Measurements from ENCODE around the gene FAM163B.
"Not testable (repeated sequence)": the region's sequence is repeated elsewhere in the genome, so short reads cannot be mapped to it uniquely, and the experiment has no call there.

FAM163B gene

DNA sequence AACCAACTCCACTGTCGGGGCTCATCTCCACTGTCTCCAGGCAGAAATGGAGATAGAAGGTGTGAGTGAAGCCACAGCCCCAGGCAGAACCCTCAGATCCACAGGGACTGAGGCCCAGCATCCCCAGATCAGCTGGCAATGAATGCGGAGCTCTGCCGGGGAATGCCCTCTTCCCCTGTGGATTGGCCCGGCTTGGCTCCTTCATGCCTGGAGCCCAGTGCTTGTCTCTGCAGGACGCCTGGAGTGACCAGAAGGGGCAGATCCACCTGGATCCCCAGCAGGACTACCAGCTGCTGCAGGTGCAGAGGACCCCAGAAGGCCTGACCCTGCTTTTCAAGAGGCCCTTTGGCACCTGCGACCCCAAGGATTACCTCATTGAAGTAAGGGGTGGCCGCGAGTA lies 30.4 kb upstream of the FAM163B start:
- DNase-seq (ENCODE audit: low read depth in 2 of 2), result no peak

DNA sequence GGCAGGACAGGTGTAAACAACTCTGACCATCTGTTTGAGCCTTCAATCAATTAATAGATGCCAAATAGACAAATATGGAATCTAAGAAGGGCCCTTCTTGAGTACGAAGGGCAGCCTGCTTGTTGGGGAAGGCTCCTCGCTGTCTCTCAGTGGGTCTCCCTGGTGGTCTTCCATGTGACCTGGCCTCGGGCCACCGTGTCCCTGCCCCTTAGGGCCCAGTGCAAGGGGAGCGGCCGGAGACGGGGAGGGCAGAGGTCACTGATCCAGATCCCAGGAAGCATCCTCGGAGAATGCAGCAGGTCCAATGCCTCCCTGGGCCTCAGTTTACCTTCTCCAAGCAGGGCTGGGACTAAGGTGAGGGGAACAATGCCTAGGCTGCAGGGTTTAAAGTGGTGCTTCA lies 29.5 kb upstream of the FAM163B start:
- no peak for DNase-seq (ENCODE audit: low read depth in 2 of 2)

DNA sequence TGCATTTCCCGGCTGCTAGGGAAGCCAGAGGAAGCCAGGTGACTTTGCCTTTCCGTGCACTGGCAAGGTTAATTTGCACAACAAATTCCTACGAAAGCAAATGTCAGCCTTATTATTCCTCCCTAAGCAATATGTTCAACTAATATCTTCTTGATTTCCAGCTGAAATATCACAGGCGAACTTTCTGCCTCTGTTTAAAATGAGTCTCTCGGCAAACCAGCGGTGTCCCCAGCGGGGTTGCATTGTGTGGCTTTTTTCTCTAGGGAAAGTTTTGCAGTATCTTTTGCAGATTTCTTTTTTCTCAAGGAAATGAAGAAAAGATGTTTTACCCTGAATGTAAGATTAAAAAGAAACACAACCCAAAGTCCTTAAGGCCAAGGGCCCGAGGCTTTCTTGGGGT lies 28.9 kb upstream of the FAM163B start:
- no peak for DNase-seq (ENCODE audit: low read depth in 2 of 2)

DNA sequence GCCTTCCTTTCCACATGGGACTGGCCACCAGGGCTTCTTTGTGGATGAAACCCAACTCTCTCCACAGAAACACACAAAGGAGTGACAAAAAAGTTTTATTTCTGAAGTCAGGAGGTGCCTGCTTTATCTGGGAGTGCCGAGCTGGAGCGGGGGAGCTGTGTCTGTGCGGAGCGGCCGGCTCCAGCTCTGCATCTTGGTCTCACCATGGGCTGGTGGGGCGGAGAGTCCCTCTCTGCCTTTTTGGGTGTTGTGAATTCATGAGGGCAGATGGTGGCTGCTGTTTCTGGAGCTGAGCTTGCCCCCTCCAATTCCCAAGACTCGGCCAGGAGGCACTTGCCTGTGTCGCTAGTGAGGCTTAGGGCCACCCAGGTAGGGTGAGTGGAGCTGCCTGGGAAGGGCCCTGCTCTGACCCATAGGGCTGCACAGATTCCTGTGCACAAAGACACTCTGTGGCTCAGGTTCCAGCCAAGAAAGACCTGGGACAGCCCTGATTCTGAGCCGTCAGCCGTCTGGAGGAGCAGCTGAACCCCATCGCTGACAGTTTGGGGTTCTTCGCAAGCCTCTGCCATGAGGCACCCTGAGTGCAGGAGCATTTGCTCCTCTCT lies 28.4 kb upstream of the FAM163B start:
- no peak for DNase-seq (ENCODE audit: low read depth in 2 of 2)

DNA sequence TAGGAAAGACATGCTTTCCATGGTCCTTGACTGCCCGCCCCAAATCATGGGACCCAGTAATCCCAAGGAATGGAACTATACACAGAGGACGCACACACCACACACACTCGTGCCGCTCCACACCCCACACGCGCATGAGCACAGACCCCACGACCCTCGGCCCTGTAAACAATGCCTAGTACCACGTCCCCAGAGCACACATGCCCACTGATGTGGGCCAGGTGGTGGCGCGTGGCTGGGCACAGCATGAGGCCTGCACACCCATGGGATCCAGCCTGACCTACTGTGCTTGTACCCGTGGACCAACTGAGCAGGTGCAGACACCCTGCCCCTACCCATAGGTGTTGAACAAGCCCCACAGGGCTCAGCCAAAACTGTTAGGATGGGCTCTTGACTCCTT lies 27.7 kb upstream of the FAM163B start:
- DNase-seq (ENCODE audit: low read depth in 2 of 2), result no peak

DNA sequence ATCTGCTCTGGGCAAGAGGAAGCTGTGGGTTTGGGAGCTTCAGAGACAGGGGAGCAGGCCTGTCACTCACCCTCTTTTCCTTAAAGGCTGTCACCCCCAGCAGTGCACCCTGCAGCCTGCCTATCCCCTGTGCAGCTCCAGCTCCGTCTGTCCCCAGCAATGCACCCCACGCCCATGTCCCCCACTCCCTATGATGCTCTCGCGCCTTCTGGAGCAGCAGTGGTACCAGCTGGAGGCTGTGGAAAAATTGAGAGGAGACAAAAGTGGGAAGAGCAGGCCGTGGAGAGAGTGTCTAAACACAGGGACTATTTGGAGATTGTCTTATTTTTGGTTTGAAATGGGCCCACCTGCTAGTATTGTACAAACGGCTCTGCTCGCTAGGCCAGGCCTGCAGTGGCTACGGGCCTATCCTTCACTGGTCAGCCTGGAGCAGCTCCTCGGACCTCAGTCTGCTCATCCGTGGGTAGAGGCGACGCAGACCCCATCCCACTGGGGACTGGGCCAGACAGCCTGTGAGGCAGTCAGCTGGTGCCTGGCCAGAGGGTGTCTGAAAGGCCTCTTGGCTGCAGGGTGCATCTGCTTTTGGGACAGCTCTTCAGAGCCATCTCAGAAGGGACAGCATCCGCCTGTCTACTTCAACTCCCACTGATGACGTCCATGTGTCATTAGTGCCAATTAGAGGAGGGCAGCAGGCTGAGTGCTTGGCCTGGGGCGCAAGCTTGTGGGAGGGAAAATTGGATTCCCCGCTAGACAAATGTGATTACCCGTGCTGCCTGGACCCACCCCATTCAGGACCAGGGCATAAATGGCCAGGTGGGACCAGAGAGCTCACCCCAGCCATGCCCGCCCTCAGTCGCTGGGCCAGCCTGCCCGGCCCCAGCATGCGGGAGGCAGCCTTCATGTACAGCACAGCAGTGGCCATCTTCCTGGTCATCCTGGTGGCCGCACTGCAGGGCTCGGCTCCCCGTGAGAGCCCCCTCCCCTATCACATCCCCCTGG lies 26.6 kb upstream of the FAM163B start, which contains the start of gene DBH:
Gene DBH (plus strand): TSS at position 831 of the 999 bp plus-strand sequence. CDS start 9 bp downstream, at position 840.
- DNase-seq (ENCODE audit: low read depth in 2 of 2), result no peak

DNA sequence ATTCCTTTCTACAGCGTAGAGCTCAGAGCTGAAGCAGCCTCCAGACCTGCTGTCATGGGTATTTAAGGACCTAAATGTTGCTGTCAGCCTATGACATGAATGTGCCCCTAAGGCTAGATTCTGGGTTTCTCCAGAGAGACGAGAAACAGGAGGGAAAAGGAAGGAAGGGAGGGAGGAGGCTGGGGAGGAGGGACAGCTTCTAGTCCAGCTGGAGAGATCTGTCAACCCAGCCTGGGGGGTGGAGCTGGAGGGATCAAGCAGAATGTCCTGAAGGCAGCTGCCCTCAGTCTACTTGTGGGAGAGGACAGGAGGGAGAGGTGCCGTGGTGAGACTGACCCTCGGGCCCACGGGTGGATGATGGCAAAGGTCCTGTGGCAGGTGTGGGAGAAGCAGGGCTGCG lies 25.9 kb upstream of the FAM163B start:
- DNase-seq (ENCODE audit: low read depth in 2 of 2), result no peak

DNA sequence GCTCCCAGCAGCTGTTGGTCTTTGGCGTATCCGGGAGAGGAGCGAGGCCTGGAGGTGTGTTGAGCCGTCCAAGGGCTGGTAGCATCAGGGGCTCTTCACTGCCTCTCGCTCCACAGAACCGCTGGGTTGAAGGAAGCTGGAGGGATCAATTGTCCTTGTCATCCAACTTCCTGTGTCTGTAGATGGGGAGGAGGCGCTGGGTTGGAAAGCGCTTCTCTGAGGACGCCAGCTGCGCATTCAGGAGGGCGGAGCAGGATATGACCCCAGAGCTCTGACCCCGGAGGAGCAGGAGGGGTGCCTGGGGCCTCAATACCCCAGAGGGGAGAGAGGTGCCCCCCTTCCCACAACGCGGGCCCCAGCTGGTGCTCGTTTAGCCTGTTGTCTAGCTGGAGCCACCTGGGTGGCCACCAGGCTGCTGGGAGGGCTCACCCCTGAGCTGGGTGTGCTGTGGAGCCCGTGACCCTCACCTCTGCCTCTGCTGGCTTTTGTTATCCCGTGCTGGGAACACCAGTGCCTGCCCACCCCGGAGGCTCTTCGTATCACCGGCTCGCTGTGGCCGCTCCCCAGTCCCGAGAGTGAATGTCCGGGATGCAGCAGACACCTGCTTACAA lies 25.0 kb upstream of the FAM163B start:
- no peak for DNase-seq (ENCODE audit: low read depth in 2 of 2)

DNA sequence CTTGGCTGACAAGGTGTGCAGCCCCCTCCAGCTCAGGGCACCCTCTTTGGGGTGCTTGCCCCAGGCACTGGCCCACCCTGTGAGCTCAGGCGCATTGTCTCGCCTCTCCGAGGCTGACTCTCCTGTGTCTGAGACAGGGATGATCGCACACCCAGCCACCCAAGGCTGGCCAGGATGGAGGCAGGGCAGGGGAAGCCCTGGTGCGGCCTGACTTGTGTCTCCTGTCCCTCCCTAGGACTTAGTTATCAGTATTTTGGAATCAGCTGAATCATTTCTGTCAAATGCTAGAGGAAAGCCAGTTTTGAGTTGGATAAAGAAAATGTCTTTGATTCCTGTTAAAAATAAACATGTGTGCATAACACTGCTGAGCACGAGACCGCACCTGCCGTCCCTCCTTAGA lies 24.5 kb upstream of the FAM163B start:
- no peak for DNase-seq (ENCODE audit: low read depth in 2 of 2)

DNA sequence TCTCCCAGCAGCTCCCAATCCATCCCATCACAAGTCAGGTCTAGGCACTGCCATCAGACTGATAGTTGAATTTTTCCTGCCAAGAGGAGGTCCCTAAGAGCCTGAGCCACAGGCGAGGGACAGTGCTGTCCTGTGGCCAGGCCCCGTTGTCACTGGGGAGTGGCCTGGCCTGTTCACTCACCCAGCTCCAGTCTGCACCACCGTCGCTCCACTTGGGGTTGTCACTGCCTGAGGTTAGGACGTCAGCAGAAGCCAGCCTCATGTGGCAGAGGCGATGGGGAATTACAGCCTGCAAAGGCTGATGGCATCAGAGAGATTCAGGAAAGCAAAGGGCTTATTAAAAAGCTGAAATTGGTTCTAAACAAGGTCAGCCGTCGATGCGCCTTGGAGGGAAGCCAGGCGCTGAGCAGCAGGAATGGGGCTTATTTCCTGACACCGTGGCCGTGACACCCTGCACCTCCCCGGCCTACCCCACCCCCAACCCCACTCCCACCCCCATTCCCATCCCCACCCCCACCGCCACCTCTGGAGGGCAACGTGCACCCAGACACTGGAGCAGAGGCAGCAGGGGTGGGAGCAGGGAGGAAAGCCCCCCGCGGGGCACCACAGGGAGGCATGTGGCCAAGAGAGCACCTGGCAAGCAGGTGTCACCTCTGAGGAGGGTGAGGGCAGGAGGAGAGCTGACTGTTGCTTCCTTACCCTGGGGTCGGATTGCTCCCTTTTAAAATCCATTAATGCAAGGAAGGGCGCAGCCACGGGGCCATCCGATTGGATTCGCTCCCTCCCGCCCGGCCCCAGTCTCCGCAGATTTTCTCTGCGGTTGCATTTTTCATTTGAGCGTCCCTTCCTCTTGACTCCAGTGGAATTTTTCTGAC lies 23.9 kb upstream of the FAM163B start:
- DNase-seq (ENCODE audit: low read depth in 2 of 2), result no peak

DNA sequence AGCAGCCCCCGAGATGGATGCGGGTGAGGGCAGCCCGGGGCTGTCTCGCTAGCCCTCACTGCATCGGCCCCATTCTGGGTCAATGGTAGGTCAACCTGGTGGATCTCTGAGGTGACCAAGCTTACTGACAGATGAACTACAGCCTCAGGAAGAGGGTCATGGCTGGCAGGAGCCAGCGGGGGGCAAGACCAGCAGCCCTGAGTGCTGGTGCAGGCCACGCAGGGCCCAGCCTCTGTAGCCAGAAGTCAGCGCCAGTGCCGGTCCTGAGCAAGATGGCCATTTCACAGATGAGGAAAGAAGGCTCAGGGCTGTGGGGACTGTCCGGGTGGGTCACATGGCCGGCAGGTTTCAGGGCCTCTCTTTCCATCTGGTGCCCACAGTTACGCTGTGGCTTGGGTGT lies 21.9 kb upstream of the FAM163B start:
- no peak for DNase-seq (ENCODE audit: low read depth in 2 of 2)

DNA sequence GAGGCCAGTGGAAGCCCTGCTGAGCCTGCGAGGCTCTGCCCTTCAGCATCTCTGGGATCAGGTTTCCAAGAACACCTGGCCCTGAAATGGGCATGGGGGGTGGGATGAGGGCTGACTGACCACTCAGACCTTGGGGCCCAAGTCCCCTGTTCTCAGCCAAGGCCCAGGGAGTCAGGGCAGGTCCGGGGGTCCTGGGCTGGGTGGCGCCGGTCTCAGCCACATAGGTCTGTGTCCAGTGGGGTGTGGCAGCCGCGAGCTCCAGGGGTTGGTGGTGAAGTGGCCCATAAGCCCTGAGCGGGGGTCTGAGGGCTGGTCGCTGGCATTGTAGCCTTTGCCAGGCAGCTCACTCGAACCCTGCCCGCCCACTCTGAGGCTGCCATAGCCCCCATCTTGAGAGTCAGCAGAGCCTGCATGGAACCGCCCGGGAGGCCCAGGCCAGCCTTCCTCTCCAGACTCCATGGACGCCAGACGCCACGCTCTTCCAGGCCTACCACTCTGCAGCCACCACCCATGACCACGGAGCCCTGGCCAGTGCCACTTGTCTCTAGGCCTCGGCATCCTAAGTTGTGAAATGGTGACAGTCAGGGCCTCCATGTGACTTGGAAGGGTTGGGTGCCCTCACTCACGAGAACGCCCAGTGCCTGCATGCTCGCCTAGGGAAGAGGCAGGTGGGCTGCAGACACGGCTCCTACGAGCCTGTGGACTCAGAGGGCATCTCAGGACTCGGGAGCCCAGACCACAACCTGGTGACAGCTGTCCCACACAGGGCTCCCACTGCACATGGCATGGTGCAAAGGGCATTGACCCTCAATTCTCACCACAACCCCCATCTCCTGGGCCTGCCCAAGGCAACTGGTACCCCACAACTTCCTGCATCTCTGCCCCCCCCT lies 20.3 kb upstream of the FAM163B start:
- DNase-seq (ENCODE audit: low read depth in 2 of 2), result no peak

DNA sequence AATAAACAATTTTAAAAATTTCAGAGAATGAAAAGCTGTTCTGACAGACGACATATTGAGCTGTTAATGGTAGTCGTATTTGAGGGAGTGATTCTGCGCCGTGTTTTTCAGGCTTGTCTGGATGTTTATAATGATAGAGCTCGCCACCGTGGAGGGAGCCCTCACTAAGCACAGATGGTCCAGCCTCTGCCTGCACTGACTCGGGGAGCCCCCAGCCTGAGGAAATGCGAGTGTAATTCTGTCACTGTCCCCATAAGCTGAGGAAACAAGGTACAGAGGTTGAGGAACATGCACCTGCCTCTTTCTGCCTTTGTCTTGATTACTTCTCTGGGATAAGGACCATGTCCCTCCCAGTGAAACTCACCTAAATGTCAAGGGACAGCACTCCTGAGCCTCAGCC lies 19.6 kb upstream of the FAM163B start:
- no peak for DNase-seq (ENCODE audit: low read depth in 2 of 2)

DNA sequence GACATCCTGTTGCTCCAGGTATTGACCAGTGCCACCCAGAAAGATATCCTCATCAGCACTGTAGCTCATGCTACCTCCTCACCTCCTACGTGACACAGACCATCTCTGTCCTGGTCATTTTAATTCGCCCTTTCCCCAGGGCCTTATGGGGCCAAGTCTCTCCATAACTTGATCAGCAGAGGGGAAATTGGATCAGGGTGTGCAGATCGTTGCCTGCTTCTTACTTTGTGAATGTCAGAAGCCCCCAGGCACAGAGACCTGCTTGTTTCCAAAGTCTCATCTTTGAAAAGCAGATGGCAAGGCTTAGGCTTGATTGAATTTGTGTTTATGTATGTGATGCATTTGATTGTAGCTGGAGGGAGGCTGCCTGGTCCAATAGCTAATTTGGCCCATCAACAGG lies 18.2 kb upstream of the FAM163B start:
- DNase-seq (ENCODE audit: low read depth in 2 of 2), result no peak

DNA sequence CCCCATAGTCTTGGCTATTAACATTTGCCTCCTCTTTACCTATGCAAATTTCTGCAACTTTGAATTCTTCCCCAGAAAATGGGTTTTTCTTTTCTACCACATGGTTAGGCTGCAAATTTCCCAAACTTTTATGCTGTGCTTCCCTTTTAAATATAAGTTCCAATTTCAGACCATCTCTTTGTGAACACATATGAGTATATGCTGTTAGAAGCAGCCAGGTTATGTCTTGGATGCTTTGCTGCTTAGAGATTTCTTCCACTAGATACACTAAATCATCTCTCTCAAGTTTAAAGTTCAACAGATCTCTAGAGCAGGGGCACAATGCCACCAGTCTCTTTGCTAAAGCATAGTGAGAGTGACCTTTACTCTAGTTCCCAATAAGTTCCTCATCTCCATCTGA lies 16.8 kb upstream of the FAM163B start:
- DNase-seq (ENCODE audit: low read depth in 2 of 2), result not testable (repeated sequence)

DNA sequence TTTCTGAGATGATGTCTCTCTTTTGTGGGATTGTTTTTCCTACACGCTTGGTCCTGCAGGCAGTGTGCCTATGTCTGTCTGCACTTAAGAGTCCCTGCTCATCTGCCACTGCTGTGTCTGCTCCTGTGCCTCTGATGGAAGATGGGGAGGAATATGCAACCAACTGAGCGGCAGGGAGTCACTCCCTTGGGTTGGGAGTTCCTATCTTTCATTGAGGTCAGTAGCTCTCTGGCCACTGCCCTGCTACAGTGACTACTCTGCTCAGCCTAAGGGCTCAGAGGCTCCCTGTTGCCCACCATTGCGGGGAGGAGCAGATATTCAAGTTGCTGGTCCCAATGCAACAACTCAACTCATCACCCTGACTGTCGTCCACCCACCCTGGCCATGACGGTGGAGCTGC lies 13.4 kb upstream of the FAM163B start:
- DNase-seq (ENCODE audit: low read depth in 2 of 2), result no peak

DNA sequence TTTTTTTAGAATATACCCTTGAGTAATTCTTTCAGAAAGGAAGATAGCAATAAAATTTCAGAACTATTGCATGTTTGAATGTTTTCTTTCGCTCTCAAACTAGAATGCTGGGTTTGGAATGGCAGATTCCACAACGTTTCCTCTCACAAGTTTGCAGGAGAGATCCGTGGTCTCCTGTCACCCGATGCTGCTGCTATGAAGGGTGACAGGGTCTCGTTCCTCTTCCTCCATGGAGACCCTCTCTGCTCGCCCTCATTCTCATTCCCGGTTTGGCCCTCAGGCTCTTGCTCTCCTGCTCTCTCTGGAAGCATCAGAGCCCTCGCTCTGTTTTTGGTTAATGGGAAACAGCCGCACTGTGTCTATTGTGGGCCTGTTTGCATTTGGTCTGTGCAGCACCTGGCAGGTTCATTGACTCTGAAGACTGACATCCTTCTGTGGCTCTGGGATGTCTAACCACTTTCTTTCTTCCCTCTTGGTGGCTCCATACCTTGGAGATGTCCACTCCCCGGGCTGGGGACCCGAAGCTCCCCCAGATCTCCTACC lies 12.6 kb upstream of the FAM163B start:
- no peak for DNase-seq (ENCODE audit: low read depth in 2 of 2)

DNA sequence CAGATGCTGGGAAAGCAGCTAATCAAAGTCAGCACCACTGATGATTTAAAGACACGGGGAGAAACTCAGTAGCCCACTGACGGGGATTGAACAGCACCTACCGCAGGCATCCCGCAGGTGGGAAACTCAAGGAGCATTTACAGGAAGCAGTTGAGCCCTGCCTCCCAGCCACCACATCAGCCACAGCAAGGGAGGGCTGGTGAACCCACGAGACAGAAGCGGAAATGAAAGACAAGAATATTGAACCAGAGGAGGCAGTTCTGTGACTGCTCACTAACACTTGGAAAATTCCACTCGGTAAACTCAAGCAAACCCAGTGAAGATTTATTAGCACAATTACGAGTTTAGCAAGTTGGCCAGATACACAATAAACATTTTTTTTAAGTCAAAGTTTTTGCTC lies 10.6 kb upstream of the FAM163B start:
- DNase-seq (ENCODE audit: low read depth in 2 of 2), result peak; percentile 8 to 45

DNA sequence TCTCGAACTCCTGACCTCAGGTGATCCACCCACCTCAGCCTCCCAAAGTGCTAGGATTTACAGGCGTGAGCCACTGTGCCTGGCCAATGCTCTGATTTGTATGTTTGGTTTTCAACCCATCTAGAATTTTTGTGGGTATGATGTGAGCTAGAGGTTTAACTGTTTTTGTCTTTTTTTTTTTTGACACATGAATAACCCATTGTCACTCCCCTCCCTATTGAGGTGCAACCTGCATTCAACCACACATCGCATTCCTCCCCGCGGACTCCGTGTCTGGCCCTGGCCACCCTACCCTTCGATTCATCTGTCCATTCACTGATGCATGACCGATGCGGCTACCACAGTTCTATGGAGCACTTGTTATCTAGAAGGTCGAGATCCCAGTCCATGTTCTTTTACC lies 9.5 kb upstream of the FAM163B start:
- no peak for DNase-seq (ENCODE audit: low read depth in 2 of 2)

DNA sequence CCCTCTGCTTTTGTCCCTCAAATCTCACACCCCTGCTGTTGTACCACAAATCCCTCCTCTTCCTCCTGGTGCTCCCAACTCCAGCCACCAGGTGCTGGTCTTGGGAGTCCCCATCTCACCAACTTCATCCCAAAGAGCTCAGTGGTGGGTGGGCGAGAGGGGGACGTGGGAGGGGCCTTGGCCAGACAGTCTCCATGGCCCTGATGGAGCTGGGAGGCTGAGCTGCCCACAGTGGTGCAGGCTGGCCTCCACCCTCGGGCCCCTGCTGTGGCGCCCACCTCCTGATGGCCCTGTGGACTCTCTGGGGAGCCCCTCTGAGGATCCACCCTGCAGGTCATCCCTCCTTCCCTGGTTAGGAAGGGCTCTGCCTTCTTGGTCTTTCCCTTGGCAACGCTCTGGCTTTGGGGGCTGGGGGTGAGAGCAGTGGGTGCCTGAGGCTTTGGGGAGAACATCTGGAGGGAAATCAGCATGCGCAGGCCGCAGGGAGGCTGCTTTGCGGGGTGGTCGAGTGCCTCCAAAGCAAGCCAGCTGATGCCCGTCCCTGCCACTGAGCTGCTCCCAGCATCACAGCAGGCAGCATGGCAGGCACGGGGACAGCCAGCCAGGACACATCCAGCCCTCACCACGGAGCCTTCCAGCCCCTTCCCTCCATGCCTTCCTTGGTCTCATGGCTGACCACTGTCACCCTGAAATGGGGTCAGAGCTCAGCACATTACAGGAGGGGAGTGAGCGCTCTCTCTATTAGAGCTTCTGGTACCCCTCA lies 7.6 kb upstream of the FAM163B start:
- no peak for DNase-seq (ENCODE audit: low read depth in 2 of 2)
